ENCODE results near the gene SLC13A5.

The SLC13A5 gene

GRCh38 chr17:6756425-6757031, 43.4 kb upstream of the SLC13A5 start:
- Histone ChIP-seq H3K27ac (replicated peaks) (no peak overlapping the region), H3K27me3 (ENCODE audit: insufficient read depth, poor library complexity, severe bottlenecking) (no peaks in the 10 kb centered on the region), H3K4me3 (replicated peaks; ENCODE audit: insufficient read depth, low read length) (peak overlapping the region; percentile 38)
- DNase-seq (ENCODE audit: low read depth in 1 of 2, low spot score in 1 of 2): no peak
- no peak for TF ChIP-seq CTCF (IDR thresholded peaks at IDR 0.05; ENCODE audit: insufficient read depth, low read length)

GRCh38 chr17:6755731-6756184, 42.6 kb upstream of the SLC13A5 start, which contains the start of gene XAF1:
TSS of gene XAF1 (plus strand) at chr17:6756046. CDS start at chr17:6756079, 33 bp downstream.
- H3K27me3 ChIP-seq (ENCODE audit: insufficient read depth, poor library complexity, severe bottlenecking): no peaks in the 10 kb centered on the region
- no peak within 1 kb of the TSS; the same call in 1 of the 2 replicates for H3K27ac ChIP-seq (replicated peaks)
- peak within 1 kb of the TSS; percentile 38 for H3K4me3 ChIP-seq (replicated peaks; ENCODE audit: insufficient read depth, low read length)
- DNase-seq (ENCODE audit: low read depth in 1 of 2, low spot score in 1 of 2): peak in 1 of 2 experiments; percentile 13
- TF ChIP-seq POLR2AphosphoS5 (IDR thresholded peaks at IDR 0.05; ENCODE audit: low read depth) (no peak), REST (IDR thresholded peaks at IDR 0.05; ENCODE audit: insufficient replicate concordance, low read depth) (no peak), GABPA (IDR thresholded peaks at IDR 0.05; ENCODE audit: low read depth) (no peak), CTCF (IDR thresholded peaks at IDR 0.05; ENCODE audit: insufficient read depth, low read length) (no peak), SPI1 (IDR thresholded peaks at IDR 0.05; ENCODE audit: borderline replicate concordance, low read depth) (no peak)

GRCh38 chr17:6755281-6755680, 42.1 kb upstream of the SLC13A5 start:
- TF ChIP-seq POLR2AphosphoS5 (IDR thresholded peaks at IDR 0.05; ENCODE audit: low read depth): no peak
- TF ChIP-seq REST (IDR thresholded peaks at IDR 0.05; ENCODE audit: insufficient replicate concordance, low read depth): no peak
- TF ChIP-seq CTCF (IDR thresholded peaks at IDR 0.05; ENCODE audit: insufficient read depth, low read length): no peak
- TF ChIP-seq GABPA (IDR thresholded peaks at IDR 0.05; ENCODE audit: low read depth): no peak
- no peak for TF ChIP-seq SPI1 (IDR thresholded peaks at IDR 0.05; ENCODE audit: borderline replicate concordance, low read depth)
- Histone ChIP-seq H3K27me3 (ENCODE audit: insufficient read depth, poor library complexity, severe bottlenecking) (no peaks in the 10 kb centered on the region), H3K4me3 (replicated peaks; ENCODE audit: insufficient read depth, low read length) (no peak overlapping the region), H3K27ac (replicated peaks) (no peak overlapping the region)
- no peak for DNase-seq (ENCODE audit: low read depth in 1 of 2, low spot score in 1 of 2)

GRCh38 chr17:6753546-6753945, 40.4 kb upstream of the SLC13A5 start:
- no peak overlapping the region; the same call in 1 of the 2 replicates for H3K27ac ChIP-seq (replicated peaks)
- TF ChIP-seq REST (IDR thresholded peaks at IDR 0.05; ENCODE audit: insufficient replicate concordance, low read depth) (no peak), SPI1 (IDR thresholded peaks at IDR 0.05; ENCODE audit: borderline replicate concordance, low read depth) (no peak), POLR2AphosphoS5 (IDR thresholded peaks at IDR 0.05; ENCODE audit: low read depth) (no peak)
- DNase-seq (ENCODE audit: low read depth in 1 of 2, low spot score in 1 of 2): no peak
- no peak overlapping the region for H3K4me3 ChIP-seq (replicated peaks; ENCODE audit: insufficient read depth, low read length)
- no peaks in the 10 kb centered on the region for H3K27me3 ChIP-seq (ENCODE audit: insufficient read depth, poor library complexity, severe bottlenecking)

Measured in HL-60 (cell line).